GM21576 (cell line): ENCODE data around the gene ITGB6.
"Not testable (repeated sequence)": the region's sequence is repeated elsewhere in the genome, so short reads cannot be mapped to it uniquely, and the experiment has no call there.

Experiments used
- ATAC-seq: cut with Tn5 transposase; IDR thresholded peaks from one replicate; pipeline ENCODE4 v1.9.1; 2021; ENCODE audit warnings: mild to moderate bottlenecking, moderate library complexity; ENCODE audit not compliant: unreplicated experiment

The ITGB6 gene

DNA sequence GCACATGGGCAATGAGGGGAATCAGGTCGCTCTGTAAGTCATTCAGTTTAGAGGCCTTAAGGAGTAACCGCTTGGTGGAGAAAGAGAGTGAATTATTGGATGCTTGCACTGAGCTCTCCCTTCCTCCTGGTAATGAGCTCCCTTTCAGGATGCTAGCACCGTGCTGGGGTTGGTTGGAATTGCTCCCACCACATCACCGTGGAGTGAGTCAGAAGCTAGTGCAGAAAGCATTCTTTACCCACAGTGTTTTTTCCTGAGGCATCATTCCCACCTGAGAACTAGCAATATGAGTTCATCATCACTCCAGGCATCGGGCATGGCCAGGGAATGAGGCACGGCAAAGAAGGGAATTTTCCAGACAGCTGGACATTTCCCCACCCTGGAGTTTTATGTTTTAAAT lies 57.6 kb downstream of the ITGB6 start:
- no peak for ATAC-seq

DNA sequence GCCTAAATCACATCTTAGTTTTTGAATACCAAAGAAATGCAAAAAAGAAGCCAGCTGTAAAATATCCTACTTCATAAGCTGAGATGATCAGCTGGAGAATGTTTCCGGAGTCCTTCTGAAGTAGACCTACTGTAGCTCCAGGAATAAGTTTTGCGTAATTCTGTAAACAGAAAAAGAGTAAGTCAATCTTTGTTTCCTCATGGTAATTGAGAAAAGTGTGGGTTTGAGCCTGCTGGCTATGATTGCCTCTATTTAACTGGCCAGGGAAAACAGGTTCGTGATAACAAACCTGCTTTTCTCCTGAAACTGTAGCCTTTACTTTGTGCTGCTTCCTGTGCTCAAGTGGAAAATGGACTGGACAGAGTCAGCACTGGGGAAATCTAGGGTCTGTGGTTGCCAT lies 58.2 kb downstream of the ITGB6 start:
- ATAC-seq, result no peak

DNA sequence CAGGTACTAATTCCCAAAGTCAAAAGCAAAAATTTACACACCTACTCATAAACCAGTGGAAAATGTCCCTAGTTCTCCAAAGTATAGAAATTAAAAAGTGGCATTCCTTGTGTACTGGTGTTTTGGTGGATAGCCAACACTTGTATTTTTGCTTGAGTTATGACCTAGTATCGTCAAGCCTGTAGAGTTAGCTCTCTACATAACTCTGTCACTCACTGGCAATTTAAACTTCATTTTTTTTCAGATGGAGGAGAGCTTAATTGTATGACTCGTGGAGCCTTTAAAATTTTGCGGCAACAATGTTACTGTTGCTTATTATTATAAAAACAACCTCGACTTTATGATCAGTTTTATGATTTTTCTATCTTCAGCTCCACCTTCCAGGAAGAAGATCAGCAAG lies 58.7 kb downstream of the ITGB6 start:
- no peak for ATAC-seq

DNA sequence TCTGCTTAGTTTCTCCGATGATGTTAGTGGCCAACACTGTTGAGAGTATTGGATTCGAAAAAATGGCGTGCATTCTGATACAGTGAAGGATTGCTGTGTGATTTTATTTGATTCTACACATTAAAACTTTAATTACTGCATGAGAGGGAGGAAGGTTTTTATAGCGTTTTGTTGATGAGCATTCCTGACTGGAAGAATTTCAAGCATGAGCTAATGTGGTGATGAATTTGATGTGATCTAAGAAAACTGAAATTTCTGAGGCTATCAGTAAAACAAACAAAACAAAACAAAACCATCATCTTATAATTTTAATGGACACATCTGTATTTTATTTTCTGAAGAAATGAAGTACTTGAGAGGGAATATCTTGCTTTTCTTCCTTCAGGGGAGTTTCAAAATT lies 59.6 kb downstream of the ITGB6 start:
- ATAC-seq, result no peak

DNA sequence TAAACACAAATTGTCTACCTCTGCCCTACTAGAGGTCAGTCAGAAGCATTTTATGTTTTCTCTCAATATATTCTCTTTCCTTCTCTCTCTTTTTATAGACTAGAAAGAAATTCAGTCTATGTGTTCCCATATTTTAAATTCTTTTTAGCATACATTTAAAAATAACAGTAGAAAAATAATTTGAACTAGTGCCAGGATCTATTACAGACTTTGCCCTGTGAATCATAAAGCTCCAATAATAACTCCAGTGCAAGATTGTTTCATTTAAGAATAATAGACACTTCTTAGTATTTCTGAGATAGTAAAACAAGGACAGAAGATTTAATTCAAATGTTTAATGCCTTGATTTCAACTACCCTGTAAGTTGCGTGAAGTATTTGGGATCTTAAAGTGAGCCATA lies 60.1 kb downstream of the ITGB6 start:
- ATAC-seq, result no peak

DNA sequence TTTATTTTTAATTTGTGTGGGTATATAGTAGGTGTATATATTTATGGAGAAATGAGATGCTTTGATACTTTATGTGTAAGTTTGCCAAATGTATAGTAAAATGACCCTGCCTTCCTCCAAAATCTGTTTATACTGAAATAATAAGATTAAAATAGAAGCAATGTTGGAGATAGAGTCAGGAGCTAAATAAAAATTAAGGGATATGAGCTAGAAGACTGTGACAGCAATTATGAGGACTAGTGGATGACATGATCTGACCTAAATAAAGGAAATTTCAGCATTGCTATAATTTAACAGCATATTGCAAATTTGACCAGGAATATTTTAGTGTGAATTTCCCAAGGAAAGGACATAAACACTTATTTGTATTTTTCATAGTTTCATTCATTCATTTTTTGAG lies 60.7 kb downstream of the ITGB6 start:
- no peak for ATAC-seq

DNA sequence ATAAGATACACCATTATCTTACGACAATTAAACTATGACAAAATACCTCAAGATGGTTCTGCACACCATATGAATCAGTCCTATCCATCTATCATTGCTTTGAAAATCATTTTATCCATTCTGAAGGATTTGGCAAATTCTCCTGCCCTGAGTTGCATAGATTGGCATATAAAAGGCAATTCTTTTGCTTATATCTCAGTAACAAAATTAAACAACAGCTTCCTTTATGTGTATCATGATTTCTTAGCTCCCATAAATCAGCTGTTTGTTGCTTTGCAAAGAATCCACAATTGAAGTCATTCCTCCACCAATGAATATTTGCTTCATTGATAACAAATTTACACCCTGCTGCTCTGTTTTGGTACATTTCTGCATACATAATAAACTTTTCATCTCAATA lies 61.7 kb downstream of the ITGB6 start:
- no peak for ATAC-seq

DNA sequence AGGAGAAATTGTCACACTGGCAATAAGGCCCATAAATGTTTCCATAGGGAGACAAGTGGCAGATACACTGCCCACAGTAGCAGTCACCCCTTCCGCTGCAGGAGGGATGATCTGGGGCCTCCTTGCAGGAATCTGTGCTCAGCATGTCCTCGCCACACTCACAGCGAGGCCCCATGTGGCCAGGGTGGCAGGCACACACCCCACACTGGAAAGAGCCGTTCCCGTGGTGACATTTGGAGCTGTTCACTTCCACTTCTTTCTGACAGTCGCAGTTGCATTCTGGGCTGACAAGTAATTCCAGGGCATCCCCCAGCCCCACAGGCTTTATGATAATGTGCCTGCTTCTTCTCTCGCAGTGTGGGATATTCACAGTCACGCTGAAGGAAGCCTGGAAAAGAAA lies 62.6 kb downstream of the ITGB6 start:
- ATAC-seq, result no peak

DNA sequence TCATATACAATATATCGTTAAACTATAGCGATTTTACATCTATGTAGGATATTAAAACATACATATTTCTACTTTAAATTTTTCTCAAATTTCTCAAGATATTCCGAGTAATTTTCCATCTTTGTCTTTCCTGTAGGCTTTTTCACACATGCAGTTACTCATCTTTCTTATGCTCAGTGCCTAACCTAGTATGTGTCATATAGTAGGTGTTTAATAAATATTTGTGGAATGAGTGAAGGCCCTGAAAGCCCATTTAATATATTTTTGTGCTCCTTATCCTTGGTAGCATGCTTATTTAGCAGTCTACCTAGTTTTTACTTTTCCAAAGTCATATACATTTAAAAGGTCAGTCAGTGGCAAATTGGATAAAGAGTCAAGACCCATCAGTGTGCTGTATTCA lies 67.3 kb downstream of the ITGB6 start:
- no peak for ATAC-seq

DNA sequence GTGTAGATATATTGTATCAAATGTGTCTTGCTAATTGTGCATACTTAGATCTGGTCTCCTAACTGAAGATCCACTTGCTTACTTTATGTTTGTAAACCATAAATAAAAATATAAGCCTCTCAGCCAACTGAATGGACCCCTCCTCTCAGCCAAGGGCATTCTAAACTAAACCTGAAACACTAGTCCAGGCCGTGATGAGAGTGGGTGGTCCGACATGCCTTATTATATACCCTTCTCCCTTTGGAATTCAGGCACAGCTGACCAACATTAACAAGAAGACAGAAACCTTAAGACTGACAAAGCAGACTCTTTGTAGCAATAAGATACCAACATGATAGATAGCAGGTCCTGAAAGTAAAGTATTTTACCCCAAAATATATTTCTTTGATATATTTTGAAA lies 73.3 kb downstream of the ITGB6 start:
- ATAC-seq, result no peak

DNA sequence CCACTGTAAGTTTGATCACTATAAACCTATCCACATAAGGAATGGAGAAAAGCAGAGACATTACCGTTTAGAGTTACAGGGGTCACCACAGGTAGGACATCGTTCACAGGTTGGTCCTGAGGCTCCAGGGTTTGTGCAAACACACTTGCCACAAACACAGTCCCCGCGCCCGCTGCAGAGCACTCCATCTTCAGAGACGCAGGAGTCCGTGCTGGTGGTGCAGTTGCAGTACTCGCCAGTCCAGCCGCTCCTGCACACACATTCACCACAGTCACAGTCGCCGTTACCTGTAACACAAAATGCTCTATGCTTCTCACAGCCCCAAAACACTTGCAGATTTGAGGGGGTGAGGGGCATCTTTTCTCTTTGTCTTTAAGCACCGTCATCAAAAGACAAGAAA lies 73.8 kb downstream of the ITGB6 start:
- ATAC-seq, result no peak

DNA sequence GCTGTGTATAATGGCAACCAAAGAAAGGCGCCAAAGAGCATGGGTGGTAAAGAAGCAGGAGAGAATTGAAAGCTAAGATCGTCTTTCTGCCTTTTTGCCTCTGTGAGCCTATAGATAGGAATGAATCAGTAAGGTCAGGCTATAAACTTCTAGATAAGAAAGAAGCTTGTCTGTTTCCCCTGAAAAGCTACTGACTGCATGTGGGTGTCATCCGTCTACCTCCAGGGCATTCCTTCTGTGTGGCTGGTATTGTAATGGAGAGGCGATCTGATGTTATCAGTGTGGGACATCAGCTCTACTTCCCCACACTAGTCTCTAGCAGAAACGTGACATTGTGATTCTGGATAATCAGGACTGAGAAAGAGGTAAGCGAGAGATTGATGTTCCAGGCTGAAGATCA lies 74.2 kb downstream of the ITGB6 start:
- ATAC-seq, result no peak

DNA sequence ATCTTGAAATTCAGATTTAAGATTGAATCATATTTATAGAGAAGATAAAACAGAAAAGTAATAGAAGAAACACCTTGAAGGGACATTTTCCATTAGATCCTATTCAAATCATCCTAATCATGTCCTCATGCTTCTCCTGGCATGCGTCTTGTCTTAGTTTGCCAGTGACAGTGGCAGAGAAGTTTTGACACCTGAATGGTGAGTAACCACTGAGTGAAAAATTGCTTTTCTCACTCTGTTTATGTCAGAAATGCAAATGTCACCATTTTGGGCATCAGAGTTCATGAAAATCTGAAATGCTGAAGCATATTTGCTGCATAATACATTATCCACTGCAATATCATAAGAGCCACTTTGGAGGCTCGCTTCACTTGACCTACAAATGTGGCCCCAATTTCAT lies 74.7 kb downstream of the ITGB6 start:
- ATAC-seq, result no peak

DNA sequence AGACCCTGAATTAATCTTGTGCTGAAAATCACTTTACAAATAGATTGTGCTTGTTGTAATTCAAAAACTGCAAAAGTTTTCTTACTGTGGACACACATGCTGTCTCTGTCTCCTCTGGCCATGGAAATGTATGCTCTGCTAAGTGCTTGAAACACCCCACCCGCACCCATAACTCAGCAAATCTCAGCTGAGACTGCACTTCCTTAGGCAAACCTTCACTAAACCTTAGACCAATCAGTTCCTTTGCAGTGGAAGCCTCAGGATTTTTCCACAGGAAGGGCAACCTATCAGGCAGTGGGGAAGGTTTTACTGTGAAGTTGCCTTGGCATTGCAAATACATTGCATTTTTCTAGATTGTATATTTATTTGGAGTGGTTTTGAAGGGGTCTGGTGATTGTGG lies 75.5 kb downstream of the ITGB6 start:
- ATAC-seq, result no peak

DNA sequence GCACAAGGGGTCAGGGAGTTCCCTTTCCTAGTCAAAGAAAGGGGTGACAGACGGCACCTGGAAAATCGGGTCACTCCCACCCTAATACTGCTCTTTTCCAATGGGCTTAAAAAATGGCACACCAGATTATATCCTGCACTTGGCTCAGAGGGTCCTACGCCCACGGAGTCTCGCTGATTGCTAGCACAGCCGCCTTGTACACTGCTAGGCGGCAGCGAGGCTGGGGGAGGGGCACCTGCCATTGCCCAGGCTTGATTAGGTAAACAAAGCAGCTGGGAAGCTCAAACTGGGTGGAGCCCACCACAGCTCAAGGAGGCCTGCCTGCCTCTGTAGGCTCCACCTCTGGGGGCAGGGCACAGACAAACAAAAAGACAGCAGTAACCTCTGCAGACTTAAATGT lies 85.4 kb downstream of the ITGB6 start:
- ATAC-seq, result not testable (repeated sequence)

DNA sequence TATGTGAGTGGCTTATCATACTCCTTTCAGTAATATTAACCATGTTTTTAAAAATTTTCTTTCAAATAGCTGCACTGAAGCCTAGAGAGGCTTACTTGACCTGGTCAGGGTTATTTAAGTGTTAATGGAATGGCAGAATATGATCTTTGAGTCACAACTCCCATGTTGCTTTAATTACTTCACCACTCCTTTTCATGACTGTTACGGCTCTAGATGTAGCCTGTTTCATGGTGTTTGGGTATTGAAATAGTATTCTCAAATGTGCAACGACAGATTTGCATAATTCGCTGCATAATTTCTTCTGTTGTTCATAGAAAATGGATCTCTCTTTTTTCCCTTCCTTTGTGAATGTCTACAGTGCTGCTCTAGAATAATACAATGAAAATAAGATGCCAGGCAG lies 86.1 kb downstream of the ITGB6 start:
- ATAC-seq, result no peak

DNA sequence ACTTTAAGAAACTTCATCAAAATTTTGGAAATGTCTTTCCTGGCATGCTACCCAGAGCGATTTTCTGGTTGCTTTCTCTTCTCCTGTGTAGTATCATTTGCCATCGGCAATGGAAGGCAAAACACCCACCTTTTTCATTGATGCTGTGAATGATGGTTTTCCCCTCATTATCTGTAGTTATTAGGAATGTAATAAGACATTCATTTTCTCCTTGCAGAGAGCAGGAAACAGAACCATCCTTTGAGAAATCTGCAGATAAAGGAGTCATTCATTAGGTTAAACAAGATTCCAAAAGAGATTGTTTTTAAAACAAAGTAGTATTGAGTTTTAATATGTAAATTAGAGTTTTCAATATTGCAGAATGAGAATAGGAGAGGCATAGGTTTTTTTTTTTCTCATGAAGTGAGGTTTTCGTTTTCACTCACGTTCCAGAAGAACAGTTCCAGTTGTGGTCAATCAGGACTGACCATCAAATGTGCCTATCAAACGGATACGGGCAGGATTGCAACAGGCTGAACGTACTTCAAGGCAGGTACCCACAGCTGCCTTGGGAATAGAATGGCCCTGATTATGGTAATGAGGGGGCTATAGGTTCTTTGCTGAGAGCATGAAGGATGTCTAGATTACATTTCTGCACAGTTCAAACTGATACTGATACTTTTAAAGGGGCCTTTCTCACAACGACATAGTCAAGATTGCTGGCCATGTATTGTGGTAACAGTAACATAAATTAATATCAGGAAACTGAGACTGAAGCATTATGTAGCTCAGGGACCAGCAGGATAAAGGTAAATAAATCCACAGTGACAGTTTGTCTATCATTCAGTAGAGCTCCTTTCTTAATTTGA lies 87.9 kb downstream of the ITGB6 start:
- peak; percentile 58 for ATAC-seq

DNA sequence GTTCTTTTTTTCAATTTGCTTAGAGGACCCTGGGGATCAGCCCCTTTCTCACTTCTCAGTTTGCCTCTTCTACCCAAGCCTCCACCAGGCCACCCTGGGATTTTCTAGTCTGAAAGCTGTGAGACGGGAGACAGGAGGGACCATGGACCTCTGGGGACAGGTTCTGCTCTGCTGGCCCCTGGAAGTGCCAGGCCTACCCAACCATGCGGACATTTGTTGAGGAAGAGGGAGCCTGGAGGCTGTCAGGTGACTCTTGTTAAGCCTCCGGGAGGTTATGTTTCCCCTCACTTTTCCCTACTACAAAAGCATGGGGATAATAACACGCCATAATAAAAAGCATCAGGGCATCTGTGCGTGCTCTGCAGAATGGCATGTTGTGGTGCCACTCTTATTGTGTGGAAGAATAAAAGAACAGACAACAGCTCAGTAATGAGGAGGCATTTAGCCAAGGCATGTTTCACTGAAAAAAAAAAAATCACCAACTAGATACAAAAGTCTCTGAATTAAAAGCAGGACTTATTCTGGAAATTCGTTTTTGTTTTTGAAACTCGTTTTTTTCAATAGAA lies 89.3 kb downstream of the ITGB6 start:
- no peak for ATAC-seq

DNA sequence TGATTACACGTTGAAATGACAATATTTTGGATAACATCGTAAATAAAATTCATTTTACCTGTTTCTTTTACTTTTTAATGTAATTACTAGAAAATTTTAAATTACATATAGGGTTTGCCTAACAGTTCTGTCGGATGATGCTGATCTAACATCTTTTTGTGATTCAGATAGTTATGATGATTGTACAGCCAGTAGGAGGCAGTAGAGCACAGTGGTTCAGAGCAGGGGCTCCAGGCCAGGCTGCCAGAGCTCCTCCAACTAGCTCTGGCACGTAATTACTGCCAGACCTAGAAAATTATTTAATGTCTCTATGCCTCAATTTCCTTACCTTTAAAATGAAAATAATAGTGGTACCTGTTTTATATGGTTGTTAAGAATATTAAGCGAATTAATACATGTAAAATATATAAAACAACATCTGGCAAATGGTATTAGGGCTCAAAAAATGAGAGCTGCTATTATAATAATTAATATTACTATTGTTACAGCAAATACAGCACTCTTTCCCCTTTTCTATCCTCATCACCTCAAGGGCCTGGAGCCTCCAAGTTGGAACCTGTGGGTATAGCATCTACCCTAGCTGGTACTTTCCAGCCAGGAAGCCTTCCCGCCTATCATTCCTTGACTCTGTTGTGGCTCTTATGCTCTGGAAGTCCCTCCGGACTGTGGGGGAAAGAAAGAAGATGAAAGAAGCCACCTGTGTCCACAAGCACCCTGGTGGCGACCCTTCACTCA lies 90.0 kb downstream of the ITGB6 start:
- ATAC-seq, result peak; percentile 80

DNA sequence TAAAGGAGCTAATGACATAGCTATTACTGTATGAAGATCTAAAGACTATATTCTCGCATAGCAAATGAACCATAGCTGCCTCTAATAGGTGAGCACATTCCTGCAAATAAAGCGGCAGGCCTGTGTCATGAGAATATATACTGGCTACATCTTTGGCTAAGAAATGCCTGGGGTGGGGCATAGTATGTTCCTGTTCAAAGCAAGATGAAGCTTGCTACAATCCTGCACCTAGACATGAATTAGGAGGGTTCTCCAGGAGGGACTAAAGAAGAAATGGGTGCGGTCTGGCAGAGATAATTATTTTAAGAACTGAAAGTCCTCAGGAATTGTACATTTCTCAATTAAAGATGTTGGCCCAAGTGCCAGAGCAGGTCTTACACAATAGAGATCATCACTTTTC lies 90.8 kb downstream of the ITGB6 start:
- no peak for ATAC-seq

DNA sequence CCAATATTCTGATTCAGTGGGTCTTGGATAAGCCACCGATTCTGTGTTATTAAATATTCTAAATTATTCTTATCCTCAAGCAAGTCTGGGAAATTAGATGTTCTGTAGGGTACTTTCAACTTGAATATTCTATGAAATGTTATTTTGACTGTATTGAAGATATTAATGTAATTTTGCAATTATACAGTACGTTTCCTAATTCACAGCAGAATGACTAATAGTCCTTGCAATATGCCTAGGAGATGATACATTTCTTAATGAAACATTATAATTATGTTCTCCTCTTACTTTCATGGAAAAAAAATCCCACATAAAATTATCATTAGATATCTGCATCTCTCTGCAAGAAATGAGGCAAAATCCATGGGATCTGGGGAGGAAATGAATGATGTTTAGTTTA lies 91.4 kb downstream of the ITGB6 start:
- ATAC-seq, result no peak

DNA sequence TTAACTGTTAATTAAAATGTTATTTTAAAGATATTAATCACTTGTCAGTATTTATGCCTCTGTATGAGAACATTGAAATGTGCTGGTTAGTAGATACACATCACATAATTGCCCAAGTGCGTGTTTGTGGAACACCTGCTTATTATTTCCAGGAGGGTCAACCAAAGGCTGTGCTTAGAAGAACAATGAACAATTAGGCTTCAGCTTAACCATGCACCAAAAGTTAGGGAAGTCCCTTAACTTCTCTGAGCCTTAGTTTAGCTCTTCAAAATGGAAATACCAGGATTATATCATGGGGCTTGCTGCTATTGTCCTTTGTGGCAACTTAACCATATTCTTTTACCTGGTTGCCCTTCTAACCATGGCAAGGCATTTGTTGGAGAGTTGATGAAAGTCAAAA lies 94.7 kb downstream of the ITGB6 start:
- no peak for ATAC-seq
